GM12878 (cell line): ENCODE data around the gene NHS.

ENCODE experiments used
- CTCF ChIP-seq, 3 experiments: IDR thresholded peaks in 2 of 3; conservative IDR thresholded peaks in 1 of 3; 2 replicates each; pipeline ENCODE4 v1.5.1; 2011; ENCODE audit warnings: low read depth in 3 of 3, low read length in 3 of 3, mild to moderate bottlenecking in 3 of 3, control low read depth in 2 of 3, moderate library complexity in 2 of 3, inconsistent platforms in 1 of 3, mixed read lengths in 1 of 3; ENCODE audit not compliant: control insufficient read depth in 2 of 3, insufficient read depth in 1 of 3; ENCODE audit errors: extremely low read depth in 1 of 3
- E4F1 ChIP-seq: fragments of 450-650 bp; IDR thresholded peaks from 2 replicates; pipeline ENCODE4 v1.6.1; 2018; ENCODE audit warnings: borderline replicate concordance, mild to moderate bottlenecking; ENCODE audit not compliant: partially characterized antibody
- EZH2 ChIP-seq: IDR thresholded peaks from 2 replicates; pipeline ENCODE4 v1.6.1; 2012; ENCODE audit warnings: low read depth, mild to moderate bottlenecking, control low read depth, inconsistent platforms, low read length, borderline replicate concordance; ENCODE audit not compliant: control insufficient read depth
- HDAC2 ChIP-seq: fragments of 200-600 bp; sonication (generic); IDR thresholded peaks from 2 replicates; pipeline ENCODE4 v1.6.1; 2017
- HDAC6 ChIP-seq: fragments of 200-600 bp; sonication (generic); IDR thresholded peaks from one replicate; pipeline ENCODE4 v1.8.0; 2017; ENCODE audit warnings: antibody characterized with exemption; ENCODE audit not compliant: unreplicated experiment
- NRF1 ChIP-seq: conservative IDR thresholded peaks from 2 replicates; pipeline ENCODE4 v1.6.1; 2011; ENCODE audit warnings: mild to moderate bottlenecking, low read depth, low read length, improper control_type of control experiment
- POLR2A ChIP-seq: IDR thresholded peaks from 2 replicates; pipeline ENCODE4 v1.6.1; 2011; ENCODE audit warnings: low read depth, mild to moderate bottlenecking, low read length
- RAD21 ChIP-seq: IDR thresholded peaks from 2 replicates; pipeline ENCODE4 v1.6.1; 2011; ENCODE audit warnings: mild to moderate bottlenecking, low read depth, low read length, moderate library complexity; ENCODE audit not compliant: insufficient read depth
- REST ChIP-seq: IDR thresholded peaks from 2 replicates; pipeline ENCODE4 v1.6.1; 2012; ENCODE audit warnings: mild to moderate bottlenecking, low read depth, low read length
- TF ChIP-seq, protein P1 (sequence below): fragments of 450-650 bp; IDR thresholded peaks from 2 replicates; pipeline ENCODE4 v1.6.1; 2018; ENCODE audit warnings: mild to moderate bottlenecking, low read depth, moderate library complexity; ENCODE audit not compliant: partially characterized antibody
- TF ChIP-seq, protein P2 (sequence below): IDR thresholded peaks from 2 replicates; pipeline ENCODE4 v1.6.1; 2012; ENCODE audit warnings: low read depth, low read length, improper control_type of control experiment
- TF ChIP-seq, protein P3 (sequence below): IDR thresholded peaks from 2 replicates; pipeline ENCODE4 v1.6.1; 2011; ENCODE audit warnings: low read depth, low read length, improper control_type of control experiment, borderline replicate concordance

DNA sequence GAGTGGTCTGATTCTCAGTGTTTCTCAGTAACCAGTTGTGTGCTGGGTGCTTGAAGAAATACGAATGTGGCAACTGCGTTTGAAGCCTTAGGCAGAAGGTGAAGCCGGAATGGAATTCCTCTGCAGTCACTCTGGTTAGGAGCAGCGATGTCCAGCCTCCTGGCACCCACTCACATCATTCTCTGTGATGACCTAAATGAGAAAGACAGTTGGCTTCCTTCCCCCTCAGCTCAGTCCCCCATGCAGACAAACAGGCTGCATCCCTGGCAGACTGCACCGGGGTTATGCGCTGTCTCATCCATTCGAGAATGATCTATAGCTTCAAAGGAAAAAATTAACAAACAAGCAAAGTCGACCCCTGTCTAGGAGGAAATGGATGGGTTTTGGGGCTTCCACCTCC is 192.2 kb downstream of the NHS start:
- no peak for TF ChIP-seq CTCF (IDR thresholded peaks at IDR 0.05 in 2 of 3, conservative IDR thresholded peaks at IDR 0.05 in 1 of 3; ENCODE audit: control insufficient read depth in 2 of 3, extremely low read depth in 1 of 3, insufficient read depth in 1 of 3, low read depth in 3 of 3, low read length in 3 of 3)
- no peak for TF ChIP-seq RAD21
- TF ChIP-seq HDAC6, result no peak
- no peak for TF ChIP-seq NRF1
- TF ChIP-seq EZH2, result no peak
- TF ChIP-seq, protein P1, sequence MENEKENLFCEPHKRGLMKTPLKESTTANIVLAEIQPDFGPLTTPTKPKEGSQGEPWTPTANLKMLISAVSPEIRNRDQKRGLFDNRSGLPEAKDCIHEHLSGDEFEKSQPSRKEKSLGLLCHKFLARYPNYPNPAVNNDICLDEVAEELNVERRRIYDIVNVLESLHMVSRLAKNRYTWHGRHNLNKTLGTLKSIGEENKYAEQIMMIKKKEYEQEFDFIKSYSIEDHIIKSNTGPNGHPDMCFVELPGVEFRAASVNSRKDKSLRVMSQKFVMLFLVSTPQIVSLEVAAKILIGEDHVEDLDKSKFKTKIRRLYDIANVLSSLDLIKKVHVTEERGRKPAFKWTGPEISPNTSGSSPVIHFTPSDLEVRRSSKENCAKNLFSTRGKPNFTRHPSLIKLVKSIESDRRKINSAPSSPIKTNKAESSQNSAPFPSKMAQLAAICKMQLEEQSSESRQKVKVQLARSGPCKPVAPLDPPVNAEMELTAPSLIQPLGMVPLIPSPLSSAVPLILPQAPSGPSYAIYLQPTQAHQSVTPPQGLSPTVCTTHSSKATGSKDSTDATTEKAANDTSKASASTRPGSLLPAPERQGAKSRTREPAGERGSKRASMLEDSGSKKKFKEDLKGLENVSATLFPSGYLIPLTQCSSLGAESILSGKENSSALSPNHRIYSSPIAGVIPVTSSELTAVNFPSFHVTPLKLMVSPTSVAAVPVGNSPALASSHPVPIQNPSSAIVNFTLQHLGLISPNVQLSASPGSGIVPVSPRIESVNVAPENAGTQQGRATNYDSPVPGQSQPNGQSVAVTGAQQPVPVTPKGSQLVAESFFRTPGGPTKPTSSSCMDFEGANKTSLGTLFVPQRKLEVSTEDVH, result no peak
- TF ChIP-seq HDAC2, result no peak
- TF ChIP-seq, protein P2, sequence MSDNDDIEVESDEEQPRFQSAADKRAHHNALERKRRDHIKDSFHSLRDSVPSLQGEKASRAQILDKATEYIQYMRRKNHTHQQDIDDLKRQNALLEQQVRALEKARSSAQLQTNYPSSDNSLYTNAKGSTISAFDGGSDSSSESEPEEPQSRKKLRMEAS, result no peak
- no peak for TF ChIP-seq REST
- TF ChIP-seq POLR2A, result no peak
- TF ChIP-seq, protein P3, sequence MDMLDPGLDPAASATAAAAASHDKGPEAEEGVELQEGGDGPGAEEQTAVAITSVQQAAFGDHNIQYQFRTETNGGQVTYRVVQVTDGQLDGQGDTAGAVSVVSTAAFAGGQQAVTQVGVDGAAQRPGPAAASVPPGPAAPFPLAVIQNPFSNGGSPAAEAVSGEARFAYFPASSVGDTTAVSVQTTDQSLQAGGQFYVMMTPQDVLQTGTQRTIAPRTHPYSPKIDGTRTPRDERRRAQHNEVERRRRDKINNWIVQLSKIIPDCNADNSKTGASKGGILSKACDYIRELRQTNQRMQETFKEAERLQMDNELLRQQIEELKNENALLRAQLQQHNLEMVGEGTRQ, result no peak
- TF ChIP-seq E4F1, result no peak
